Calu3 (cell line): ENCODE measurements around the gene VSTM2B. TPM values are rescaled to one million over a fixed set of nuclear protein-coding genes. Genes with fewer than 3 reads are reported as not detected.

Source experiments
- BruUV-seq: library from RNA; stranded (reverse); fragments of 400-500 nt; replicated peaks from 2 replicates; lab custom pipeline; 2021; lab: Mats Ljungman, UMichigan
- CTCF ChIA-PET: fragments of 300-600 bp; sonication (Branson Sonifier 250); formaldehyde crosslinking; loops from one replicate; lab custom pipeline; 2022; ENCODE audit warnings: antibody characterized with exemption; lab: Charles Lee
- DNase-seq: peaks from one replicate; pipeline ENCODE4 v3.0.0; 2022
- H3K27ac Mint-ChIP-seq: one replicate; pipeline ENCODE4 v1.8.0; 2022; ENCODE audit warnings: mixed read lengths; ENCODE audit not compliant: unreplicated experiment
- H3K27me3 Mint-ChIP-seq: one replicate; pipeline ENCODE4 v1.8.0; 2022; ENCODE audit warnings: mixed read lengths; ENCODE audit not compliant: unreplicated experiment
- H3K36me3 Mint-ChIP-seq: one replicate; pipeline ENCODE4 v1.8.0; 2022; ENCODE audit warnings: mild to moderate bottlenecking, moderate library complexity, mixed read lengths; ENCODE audit not compliant: insufficient read depth, unreplicated experiment
- H3K4me1 Mint-ChIP-seq: one replicate; pipeline ENCODE4 v1.8.0; 2022; ENCODE audit warnings: mild to moderate bottlenecking, low read depth, mixed read lengths; ENCODE audit not compliant: unreplicated experiment
- H3K4me3 Mint-ChIP-seq: one replicate; pipeline ENCODE4 v1.8.0; 2022; ENCODE audit warnings: mild to moderate bottlenecking, low read depth, moderate library complexity, mixed read lengths; ENCODE audit not compliant: unreplicated experiment
- H3K9me3 Mint-ChIP-seq: one replicate; pipeline ENCODE4 v1.8.0; 2022; ENCODE audit warnings: low read depth, mixed read lengths; ENCODE audit not compliant: unreplicated experiment
- intact Hi-C: fragments of 100-400 bp; cut with micrococcal nuclease; formaldehyde crosslinking; loops from one replicate; pipeline ENCODE4 v1.10.0; 2022; ENCODE audit not compliant: unreplicated experiment
- total RNA-seq: library from RNA; stranded (reverse); gene quantifications from 2 replicates; pipeline ENCODE4 v1.2.3, GENCODE V29; 2022
- TF ChIP-seq, protein P1 (sequence below): fragments of 200-600 bp; IDR thresholded peaks from one replicate; pipeline ENCODE4 v1.8.0; 2022; ENCODE audit warnings: antibody characterized with exemption; ENCODE audit not compliant: unreplicated experiment

The VSTM2B gene
- total RNA-seq, 1 experiment from 2014 or later = not detected

DNA sequence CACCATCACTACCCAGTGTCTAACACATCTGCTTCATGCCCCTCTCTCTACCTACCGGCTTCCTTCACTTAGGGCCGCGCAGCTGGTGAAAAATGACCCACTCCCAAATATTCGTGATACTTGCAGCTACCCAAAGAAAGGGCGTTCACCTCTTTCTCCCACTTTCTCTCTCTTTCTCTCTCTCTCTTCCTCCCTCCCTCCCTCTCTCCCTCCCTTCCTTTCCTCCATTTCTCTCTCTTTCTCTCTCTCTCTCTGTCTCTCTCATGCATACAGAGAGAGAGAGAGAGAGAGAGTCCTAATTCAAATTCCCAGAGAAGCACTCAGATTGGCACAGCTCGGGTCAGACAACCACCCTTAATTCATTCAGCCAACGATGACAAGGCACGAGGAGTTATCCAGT is 52.6 kb downstream of the VSTM2B start:
- H3K36me3 Mint-ChIP-seq = no peaks in the 10 kb centered on the region
- intact Hi-C loops = no loop called here

DNA sequence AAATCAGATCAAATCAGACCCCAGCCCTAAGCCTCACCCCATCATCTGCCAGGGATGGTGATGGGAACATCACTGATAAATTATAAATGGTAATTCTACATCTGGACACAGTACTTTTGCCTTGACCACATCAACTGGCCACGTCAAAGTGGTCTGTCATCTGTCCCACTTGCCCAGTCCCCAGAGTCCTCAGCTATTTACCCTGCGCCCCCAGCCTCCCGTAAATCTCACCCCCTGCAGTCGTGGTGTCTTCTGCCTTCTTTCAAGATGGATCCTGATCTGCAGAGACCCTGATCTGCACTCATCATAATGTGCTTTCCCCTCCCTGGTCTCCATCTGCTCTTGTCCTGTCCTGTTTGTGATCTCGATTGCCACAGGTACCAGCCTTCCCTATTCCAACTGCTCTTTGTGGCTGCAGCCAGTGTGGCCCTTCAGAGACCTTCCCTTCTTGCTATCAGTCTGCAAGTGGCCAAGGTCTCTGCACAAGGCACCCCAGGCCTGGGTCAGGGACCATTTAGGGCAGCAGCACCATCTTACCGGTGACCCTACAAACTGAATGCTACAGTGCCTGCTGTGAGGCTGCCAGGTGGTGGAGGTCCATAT is 53.6 kb downstream of the VSTM2B start:
- DNase-seq = no peak
- Mint-ChIP-seq H3K27ac (no peak overlapping the region), H3K27me3 (peaks cover 95% of the 10 kb centered on the region), H3K4me3 (no peak overlapping the region), H3K36me3 (no peaks in the 10 kb centered on the region), H3K9me3 (no peaks in the 10 kb centered on the region), H3K4me1 (no peaks in the 10 kb centered on the region)
- intact Hi-C loops = no loop called here
- TF ChIP-seq, protein P1, sequence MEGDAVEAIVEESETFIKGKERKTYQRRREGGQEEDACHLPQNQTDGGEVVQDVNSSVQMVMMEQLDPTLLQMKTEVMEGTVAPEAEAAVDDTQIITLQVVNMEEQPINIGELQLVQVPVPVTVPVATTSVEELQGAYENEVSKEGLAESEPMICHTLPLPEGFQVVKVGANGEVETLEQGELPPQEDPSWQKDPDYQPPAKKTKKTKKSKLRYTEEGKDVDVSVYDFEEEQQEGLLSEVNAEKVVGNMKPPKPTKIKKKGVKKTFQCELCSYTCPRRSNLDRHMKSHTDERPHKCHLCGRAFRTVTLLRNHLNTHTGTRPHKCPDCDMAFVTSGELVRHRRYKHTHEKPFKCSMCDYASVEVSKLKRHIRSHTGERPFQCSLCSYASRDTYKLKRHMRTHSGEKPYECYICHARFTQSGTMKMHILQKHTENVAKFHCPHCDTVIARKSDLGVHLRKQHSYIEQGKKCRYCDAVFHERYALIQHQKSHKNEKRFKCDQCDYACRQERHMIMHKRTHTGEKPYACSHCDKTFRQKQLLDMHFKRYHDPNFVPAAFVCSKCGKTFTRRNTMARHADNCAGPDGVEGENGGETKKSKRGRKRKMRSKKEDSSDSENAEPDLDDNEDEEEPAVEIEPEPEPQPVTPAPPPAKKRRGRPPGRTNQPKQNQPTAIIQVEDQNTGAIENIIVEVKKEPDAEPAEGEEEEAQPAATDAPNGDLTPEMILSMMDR = no peak
- CTCF ChIA-PET = no interaction called here
- no TSS peak for BruUV-seq

More for the DNA sequence above, 52.6 kb downstream of the VSTM2B start:
- TF ChIP-seq, protein P1 = no peak
- Mint-ChIP-seq H3K9me3 (no peaks in the 10 kb centered on the region), H3K27me3 (peaks cover 95% of the 10 kb centered on the region), H3K4me3 (no peak overlapping the region), H3K27ac (no peak overlapping the region), H3K4me1 (no peaks in the 10 kb centered on the region)
- CTCF ChIA-PET = no interaction called here
- no peak for DNase-seq
- no TSS peak for BruUV-seq

DNA sequence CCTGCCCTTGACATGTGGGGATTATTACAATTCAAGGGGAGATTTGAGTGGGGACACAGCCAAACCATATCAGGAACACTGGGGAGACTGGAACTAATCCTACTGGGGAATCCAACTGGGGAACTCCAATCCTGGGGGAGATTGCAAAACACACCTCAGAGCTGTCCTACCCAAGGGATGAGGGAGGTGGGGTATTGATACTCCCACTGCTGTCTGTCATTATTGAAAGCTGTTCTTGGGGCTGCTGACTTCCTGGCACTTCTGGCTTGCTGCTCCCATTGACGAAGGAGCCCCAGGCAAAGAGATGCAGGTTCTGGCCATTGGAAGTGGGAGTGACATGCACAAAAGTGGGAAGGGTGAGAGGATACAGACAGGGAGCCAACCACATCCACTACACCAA is 55.6 kb downstream of the VSTM2B start:
- Mint-ChIP-seq H3K27ac (no peak overlapping the region), H3K36me3 (no peaks in the 10 kb centered on the region), H3K27me3 (peaks cover 94% of the 10 kb centered on the region), H3K4me1 (no peaks in the 10 kb centered on the region), H3K4me3 (no peak overlapping the region), H3K9me3 (no peaks in the 10 kb centered on the region)
- TF ChIP-seq, protein P1 = no peak
- CTCF ChIA-PET = no interaction called here
- no peak for DNase-seq
- intact Hi-C loops = no loop called here
- BruUV-seq = no TSS peak

DNA sequence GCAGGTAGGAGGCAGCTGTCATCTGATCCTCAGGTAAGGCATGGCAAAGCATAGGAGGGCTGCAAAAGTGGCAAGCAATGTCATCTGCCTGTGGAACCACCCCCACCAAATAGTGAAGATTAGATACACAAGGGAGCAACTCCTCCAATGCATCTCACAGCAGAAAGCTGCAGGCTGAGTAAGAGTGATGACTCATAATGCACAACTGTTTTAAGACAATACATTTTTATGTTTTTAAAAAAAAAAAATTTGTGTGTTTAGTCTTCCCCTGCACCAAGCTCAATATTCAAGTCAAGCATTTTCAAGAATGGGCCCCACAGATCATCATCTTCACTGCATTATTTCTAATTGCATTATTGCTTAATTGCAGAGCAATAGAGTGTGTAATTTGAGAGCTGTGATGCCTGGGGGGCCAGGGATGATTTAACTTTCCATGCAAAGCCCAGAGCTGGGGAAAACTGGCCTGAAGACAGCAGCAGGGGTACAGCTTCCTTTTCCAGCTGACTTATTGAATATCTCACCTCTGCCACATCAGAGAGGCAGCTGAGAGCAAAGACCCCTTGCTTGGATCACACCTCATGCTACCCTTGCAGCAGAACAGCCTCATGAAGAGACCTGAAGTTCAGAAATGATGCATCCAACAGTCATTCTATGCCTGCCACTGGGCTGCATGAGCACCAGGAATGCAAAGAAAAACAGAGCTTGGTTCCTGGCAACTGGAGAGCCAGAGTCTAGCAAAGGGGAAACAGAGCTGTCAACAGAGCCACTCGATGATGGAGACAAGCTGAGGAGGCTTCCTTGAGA is 57.6 kb downstream of the VSTM2B start:
- DNase-seq = no peak
- no peak overlapping the region for H3K4me3 Mint-ChIP-seq
- CTCF ChIA-PET = no interaction called here

More for the DNA sequence above, 57.6 kb downstream of the VSTM2B start:
- H3K4me1 Mint-ChIP-seq = no peaks in the 10 kb centered on the region
- peaks cover 88% of the 10 kb centered on the region for H3K27me3 Mint-ChIP-seq
- TF ChIP-seq, protein P1 = no peak
- no peak overlapping the region for H3K27ac Mint-ChIP-seq
- intact Hi-C loops = no loop called here
- BruUV-seq = no TSS peak
- H3K36me3 Mint-ChIP-seq = no peaks in the 10 kb centered on the region
- no peaks in the 10 kb centered on the region for H3K9me3 Mint-ChIP-seq
